H1 (cell line): ENCODE data around the gene PRSS38. TPM values are rescaled to one million over a fixed set of nuclear protein-coding genes. Genes with fewer than 3 reads are reported as not detected.

ENCODE experiments used
- CTCF ChIA-PET: fragments of 300-600 bp; sonication (Branson Sonifier 250); formaldehyde crosslinking; loops from one replicate; lab custom pipeline; 2021; ENCODE audit not compliant: partially characterized antibody; lab: Charles Lee
- POLR2A ChIA-PET: fragments of 300-600 bp; sonication (Branson Sonifier 250); formaldehyde crosslinking; loops from one replicate; lab custom pipeline; 2021; ENCODE audit warnings: inconsistent platforms; ENCODE audit not compliant: partially characterized antibody; lab: Charles Lee
- DNase-seq, 2 experiments: peaks; one replicate each; pipeline versions ENCODE4 v3.0.0 to v3.0.0-alpha.2; 2010 to 2022; ENCODE audit warnings: low spot score in 2 of 2, low read depth in 1 of 2, mixed read lengths in 1 of 2
- FAIRE-seq: peaks from 2 replicates; lab custom pipeline; 2011; peaks lifted over from hg19 to GRCh38; lab: Jason Lieb, UNC
- H2AFZ ChIP-seq: 2 replicates; pipeline ENCODE4 v1.8.1; 2012; ENCODE audit warnings: low read length, inconsistent platforms
- H2AK5ac ChIP-seq: 2 replicates; pipeline ENCODE4 v1.6.1; 2013; ENCODE audit warnings: low read depth, low read length
- H2BK120ac ChIP-seq: replicated peaks from 2 replicates; pipeline ENCODE3; 2013; ENCODE audit warnings: low read depth, low read length, inconsistent platforms
- H2BK12ac ChIP-seq: 2 replicates; pipeline ENCODE4 v1.6.1; 2013; ENCODE audit warnings: low read depth, low read length
- H2BK15ac ChIP-seq: 2 replicates; pipeline ENCODE4 v1.6.1; 2013; ENCODE audit warnings: low read length
- H2BK20ac ChIP-seq: 2 replicates; pipeline ENCODE4 v1.6.1; 2013; ENCODE audit warnings: low read length
- H2BK5ac ChIP-seq: 2 replicates; pipeline ENCODE4 v1.6.1; 2013; ENCODE audit warnings: low read depth, low read length
- H3K14ac ChIP-seq: 2 replicates; pipeline ENCODE4 v1.6.1; 2013; ENCODE audit warnings: inconsistent platforms; ENCODE audit not compliant: insufficient read length
- H3K18ac ChIP-seq: 2 replicates; pipeline ENCODE4 v1.6.1; 2013; ENCODE audit warnings: low read length; ENCODE audit errors: extremely low read depth
- H3K23ac ChIP-seq: 2 replicates; pipeline ENCODE4 v1.6.1; 2013; ENCODE audit warnings: inconsistent platforms; ENCODE audit not compliant: insufficient read length
- H3K23me2 ChIP-seq: 2 replicates; pipeline ENCODE4 v1.6.1; 2013; ENCODE audit warnings: low read depth, low read length
- H3K27ac ChIP-seq: 2 replicates; pipeline ENCODE4 v1.6.1; 2011; ENCODE audit warnings: low read depth, low read length, inconsistent platforms
- H3K27me3 ChIP-seq, 4 experiments: replicated peaks in 1 of 4; 1 replicate in 1 of 4; 2 replicates in 3 of 4; pipeline versions ENCODE4 v1.6.1 to v1.8.1; 2011 to 2013; ENCODE audit warnings: low read length in 3 of 4, mild to moderate bottlenecking in 3 of 4, inconsistent platforms in 2 of 4, mixed read lengths in 2 of 4, moderate library complexity in 1 of 4; ENCODE audit not compliant: control insufficient read depth in 3 of 4, insufficient read depth in 3 of 4; ENCODE audit errors: extremely low read depth in 1 of 4
- H3K36me3 ChIP-seq, 4 experiments: 2 replicates each; pipeline versions ENCODE4 v1.6.1 to v1.8.1; 2011 to 2013; ENCODE audit warnings: mild to moderate bottlenecking in 4 of 4, low read length in 3 of 4, moderate library complexity in 2 of 4, control low read depth in 1 of 4, inconsistent platforms in 1 of 4; ENCODE audit not compliant: insufficient read depth in 4 of 4, control insufficient read depth in 2 of 4
- H3K4ac ChIP-seq: replicated peaks from 2 replicates; pipeline ENCODE3; 2013; ENCODE audit warnings: low read length, low read depth, mixed read lengths, inconsistent platforms; ENCODE audit not compliant: insufficient read length
- H3K4me1 ChIP-seq, 4 experiments: replicated peaks in 1 of 4; 1 replicate in 1 of 4; 2 replicates in 3 of 4; pipeline versions ENCODE4 v1.6.1 to v1.8.1; 2011 to 2013; ENCODE audit warnings: low read length in 3 of 4, inconsistent platforms in 2 of 4, mixed read lengths in 1 of 4; ENCODE audit not compliant: insufficient read depth in 4 of 4, control insufficient read depth in 3 of 4
- H3K4me2 ChIP-seq, 2 experiments: 2 replicates each; pipeline versions ENCODE4 v1.6.1 to v1.8.1; 2011 to 2013; ENCODE audit warnings: low read depth in 2 of 2, low read length in 2 of 2, control low read depth in 1 of 2, inconsistent platforms in 1 of 2, mild to moderate bottlenecking in 1 of 2; ENCODE audit not compliant: insufficient read depth in 1 of 2
- H3K4me3 ChIP-seq, 4 experiments: fragments of 200-600, 300-600 bp in 1 of 4; sonication (generic), shearing (Covaris generic), sonication (Bioruptor Twin) in 1 of 4; 2 replicates each; pipeline versions ENCODE4 v1.5.1 to v1.8.1; 2011 to 2016; ENCODE audit warnings: low read length in 4 of 4, low read depth in 3 of 4, control low read depth in 2 of 4, inconsistent platforms in 2 of 4, mild to moderate bottlenecking in 2 of 4, mixed read lengths in 1 of 4, moderate library complexity in 1 of 4; ENCODE audit not compliant: insufficient read depth in 2 of 4; ENCODE audit errors: extremely low read depth in 1 of 4
- H3K56ac ChIP-seq: replicated peaks from 2 replicates; pipeline ENCODE3; 2013; ENCODE audit warnings: low read depth, mild to moderate bottlenecking, mixed read lengths, low read length, inconsistent platforms; ENCODE audit not compliant: insufficient read length
- H3K79me1 ChIP-seq: 2 replicates; pipeline ENCODE4 v1.6.1; 2013; ENCODE audit warnings: low read depth, low read length, control low read depth
- H3K79me2 ChIP-seq, 2 experiments: 2 replicates each; pipeline versions ENCODE4 v1.6.1 to v1.8.1; 2012 to 2013; ENCODE audit warnings: low read length in 2 of 2, mild to moderate bottlenecking in 2 of 2, inconsistent platforms in 1 of 2; ENCODE audit not compliant: insufficient read depth in 2 of 2, control insufficient read depth in 1 of 2
- H3K9ac ChIP-seq, 4 experiments: replicated peaks in 1 of 4; 1 replicate in 1 of 4; 2 replicates in 3 of 4; pipeline versions ENCODE4 v1.6.1 to v1.8.1; 2011 to 2013; ENCODE audit warnings: low read depth in 3 of 4, low read length in 3 of 4, control low read depth in 2 of 4, mild to moderate bottlenecking in 2 of 4, moderate library complexity in 2 of 4, inconsistent platforms in 1 of 4; ENCODE audit errors: extremely low read depth in 1 of 4
- H3K9me3 ChIP-seq, 2 experiments: 2 replicates each; pipeline versions ENCODE4 v1.6.1 to v1.8.1; 2012 to 2013; ENCODE audit warnings: mild to moderate bottlenecking in 2 of 2, moderate library complexity in 2 of 2, control low read depth in 1 of 2, inconsistent platforms in 1 of 2, low read depth in 1 of 2, low read length in 1 of 2, mixed read lengths in 1 of 2; ENCODE audit not compliant: insufficient read depth in 2 of 2
- H4K20me1 ChIP-seq, 2 experiments: replicated peaks in 1 of 2; 2 replicates each; pipeline versions ENCODE3 to v1.8.1; 2011 to 2013; ENCODE audit warnings: inconsistent platforms in 2 of 2, low read length in 2 of 2, mild to moderate bottlenecking in 1 of 2; ENCODE audit not compliant: insufficient read depth in 2 of 2, control insufficient read depth in 1 of 2
- H4K5ac ChIP-seq: 2 replicates; pipeline ENCODE4 v1.6.1; 2013; ENCODE audit warnings: low read length, low read depth, mixed read lengths, inconsistent platforms; ENCODE audit not compliant: insufficient read length
- H4K8ac ChIP-seq: 2 replicates; pipeline ENCODE4 v1.8.0; 2013; ENCODE audit warnings: mild to moderate bottlenecking, moderate library complexity, low read length, inconsistent platforms; ENCODE audit not compliant: insufficient read depth; ENCODE audit errors: extremely low read depth
- H4K91ac ChIP-seq: replicated peaks from 2 replicates; pipeline ENCODE3; 2013; ENCODE audit warnings: low read length, mixed read lengths, inconsistent platforms; ENCODE audit not compliant: insufficient read length
- CEBPB ChIP-seq: IDR thresholded peaks from 2 replicates; pipeline ENCODE4 v1.6.1; 2012; ENCODE audit warnings: low read depth, low read length
- MAFK ChIP-seq: IDR thresholded peaks from 2 replicates; pipeline ENCODE4 v1.6.1; 2012; ENCODE audit warnings: low read depth, mild to moderate bottlenecking, improper control_type of control experiment, low read length
- SIX5 ChIP-seq: IDR thresholded peaks from 2 replicates; pipeline ENCODE4 v1.6.1; 2011; ENCODE audit warnings: mild to moderate bottlenecking, low read depth, low read length
- WGBS, 2 experiments: shearing (Covaris generic) in 1 of 2; methylation state at CpG; one replicate each; pipeline versions ENCODE4 v1.1.6 to v1.1.7; 2013 to 2015; ENCODE audit warnings: low lambda C conversion rate in 2 of 2, mixed read lengths in 2 of 2, inconsistent platforms in 1 of 2, low coverage in 1 of 2, missing lambda C conversion rate in 1 of 2; ENCODE audit not compliant: insufficient replicate concordance in 2 of 2, insufficient coverage in 1 of 2, insufficient read length in 1 of 2; ENCODE audit errors: extremely low coverage in 1 of 2, missing lambda C conversion rate in 1 of 2; 5-methylcytosine and 5-hydroxymethylcytosine counted together
- polyA plus RNA-seq, 7 experiments: library from polyadenylated mRNA; depleted of rRNA in 3 of 7; stranded (reverse) in 5 of 7; unstranded in 2 of 7; fragments of >200 nt in 5 of 7; fragments of 200-250 nt in 2 of 7; gene quantifications; 1 replicate in 5 of 7; 2 replicates in 1 of 7; 4 replicates in 1 of 7; pipeline versions ENCODE4 v1.2.1 to v1.2.3, GENCODE V29; 2011 to 2013; ENCODE audit warnings: missing spikeins in 2 of 7, mixed read lengths in 2 of 7
- total RNA-seq: library from RNA; stranded (reverse); fragmentation: NEBNext Ultra II Directional; extraction: Animal tissue kit (Norgen Biotek cat#: 25700); gene quantifications from 2 replicates; pipeline ENCODE4 v1.2.1, GENCODE V29; 2021

The PRSS38 gene
- total and polyA plus RNA-seq, 2 of the 8 experiments (the other 6 are each of a cell fraction or from before 2014, with no cell fraction given), result not detected

DNA sequence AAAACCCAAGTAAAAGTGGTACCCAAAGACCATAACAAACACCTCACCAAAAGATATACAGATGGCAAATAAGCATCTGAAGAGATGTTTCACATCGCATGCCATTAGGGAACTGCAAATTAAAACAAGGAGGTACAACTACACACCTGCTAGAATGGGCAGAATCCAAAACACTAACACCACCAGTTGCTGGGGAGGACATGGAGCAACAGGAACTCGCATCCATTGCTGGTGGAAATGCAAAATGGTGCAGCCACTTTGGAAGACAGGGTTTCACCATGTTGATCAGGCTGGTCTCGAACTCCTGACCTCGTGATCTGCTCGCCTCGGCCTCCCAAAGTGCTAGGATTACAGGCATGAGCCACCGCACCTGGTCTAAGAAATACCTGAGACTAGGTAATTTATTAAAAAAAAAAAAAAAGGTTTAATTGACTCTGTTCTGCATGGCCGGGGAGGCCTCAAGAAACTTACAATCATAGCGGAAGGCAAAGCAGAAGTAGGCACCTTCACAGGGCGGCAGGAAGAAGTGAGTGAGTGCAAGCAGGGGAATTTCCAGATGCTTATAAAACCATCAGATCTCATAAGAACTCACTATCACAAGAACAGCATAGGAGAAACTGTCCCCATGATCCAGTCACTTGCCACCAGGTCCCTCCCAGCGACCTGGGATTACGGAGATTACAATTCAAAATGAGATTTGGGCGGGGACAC, 30.2 kb upstream of the PRSS38 start:
- POLR2A ChIA-PET, result no interaction called here
- H2BK5ac ChIP-seq, result no peak overlapping the region
- TF ChIP-seq MAFK (no peak), CEBPB (no peak), SIX5 (no peak)
- TF ChIP-seq, all 59 proteins: peak for 0
- Histone ChIP-seq H3K4ac (no peak overlapping the region), H3K56ac (no peak overlapping the region), H3K27me3 (peaks cover 4 to 37% (median 27%) of the 10 kb centered on the region in 4 experiments; a peak in 6 of 7 replicates), H3K14ac (no peak overlapping the region), H3K4me1 (peaks cover 0 to 15% (median 9%) of the 10 kb centered on the region in 4 experiments; a peak in 5 of 7 replicates), H3K27ac (no peak overlapping the region), H4K20me1 (peaks cover 0 to 14% of the 10 kb centered on the region in 2 experiments), H3K4me3 (no peak overlapping the region), H2AK5ac (no peak overlapping the region), H3K4me2 (no peak overlapping the region), H3K79me1 (no peaks in the 10 kb centered on the region), H3K36me3 (no peaks in the 10 kb centered on the region; a peak in 1 of 8 replicates), H3K23me2 (peaks cover 13% of the 10 kb centered on the region), H3K23ac (no peak overlapping the region), H3K9me3 (no peaks in the 10 kb centered on the region), H3K79me2 (no peaks in the 10 kb centered on the region), H2BK120ac (no peak overlapping the region), H2AFZ (no peak overlapping the region), H4K8ac (no peak overlapping the region), H2BK12ac (no peak overlapping the region), H2BK20ac (no peak overlapping the region), H2BK15ac (no peak overlapping the region), H3K9ac (no peak overlapping the region), H4K91ac (no peak overlapping the region), H3K18ac (no peak overlapping the region), H4K5ac (no peak overlapping the region)
- CTCF ChIA-PET, result interaction anchor here (0.6 to 0.9 kb wide), 2 partner anchors 168 to 307 kb away, joined by 3 to 7 read pairs; no protein-coding TSS in a partner anchor
- no peak for DNase-seq
- FAIRE-seq, result no peak
- WGBS, 2 experiments, result 87% methylated on average over 11 of the region's 13 CpGs; no CpG with 5 or more reads in 1 of the 2 experiments
